Dermis microvascular lymphatic vessel endothelial cell (primary cell): ENCODE data around the gene KIF4A. TPM values are rescaled to one million over a fixed set of nuclear protein-coding genes. Genes with fewer than 3 reads are reported as not detected.
A peak's percentile ranks its signal among the peaks of the same experiment; 100 is the strongest.

ENCODE experiments used
- DNase-seq, 2 donors: peaks; one replicate each; pipeline versions ENCODE4 v3.0.0 to v3.0.0-alpha.2; 2010; ENCODE audit warnings: low read depth in 2 of 2
- total RNA-seq: library from RNA; depleted of rRNA; stranded (reverse); fragments of >200 nt; gene quantifications from 2 replicates; pipeline ENCODE4 v1.2.1, GENCODE V29; 2014

KIF4A gene
- total RNA-seq, 1 donor from 2014 or later = 9.5 TPM

DNA sequence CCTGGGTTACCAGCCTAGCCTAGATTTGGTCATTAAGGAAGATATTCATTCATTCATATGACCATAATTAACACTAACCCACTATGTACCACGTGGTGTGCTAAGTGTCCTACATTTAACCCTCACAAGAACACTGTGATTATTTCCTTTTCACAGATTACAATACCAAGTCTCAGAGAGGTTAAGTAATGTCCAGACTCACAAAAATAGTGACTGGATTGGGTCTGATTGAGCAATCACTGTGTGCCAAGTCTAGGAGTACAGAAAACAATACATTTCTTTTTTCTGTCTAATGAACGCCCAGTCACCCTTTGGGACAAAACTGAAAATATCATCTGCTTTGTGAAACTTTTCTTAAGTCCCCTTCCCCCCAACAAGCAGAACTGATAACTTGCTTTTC, 147.1 kb downstream of the KIF4A start:
- DNase-seq = no peak

DNA sequence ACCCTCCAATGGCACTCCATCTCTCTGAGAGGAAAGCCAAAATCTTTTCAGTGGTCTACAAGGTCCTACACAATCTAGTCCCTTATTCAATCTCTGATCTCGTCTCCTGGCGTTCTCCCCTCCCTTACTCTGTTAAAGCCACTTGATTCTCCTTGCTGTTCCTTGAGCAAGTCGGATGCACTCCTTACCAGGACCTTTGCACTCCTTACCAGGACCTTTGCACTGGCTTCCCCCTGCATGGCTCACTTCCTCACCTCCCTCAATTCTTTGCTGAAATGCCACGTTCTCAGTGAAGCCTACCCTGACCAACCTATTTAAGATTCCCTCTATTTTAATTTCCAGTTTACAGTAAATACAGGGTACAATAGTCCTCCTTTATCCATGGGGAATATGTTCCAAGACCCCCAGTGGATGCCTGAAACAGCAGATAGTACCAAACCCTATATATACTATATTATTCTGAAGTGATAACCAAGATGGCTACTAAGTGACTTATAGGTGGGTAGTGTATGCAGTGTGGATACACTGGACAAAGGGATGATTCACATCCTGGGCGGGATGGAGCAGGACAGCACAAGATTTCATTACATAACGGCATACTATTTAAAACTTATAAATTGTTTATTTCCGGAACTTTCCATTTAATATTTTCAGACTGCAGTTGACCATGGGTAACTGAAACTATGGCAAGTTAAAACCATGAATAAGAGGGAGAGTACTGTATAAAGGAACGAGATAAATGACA, 148.2 kb downstream of the KIF4A start:
- no peak for DNase-seq

DNA sequence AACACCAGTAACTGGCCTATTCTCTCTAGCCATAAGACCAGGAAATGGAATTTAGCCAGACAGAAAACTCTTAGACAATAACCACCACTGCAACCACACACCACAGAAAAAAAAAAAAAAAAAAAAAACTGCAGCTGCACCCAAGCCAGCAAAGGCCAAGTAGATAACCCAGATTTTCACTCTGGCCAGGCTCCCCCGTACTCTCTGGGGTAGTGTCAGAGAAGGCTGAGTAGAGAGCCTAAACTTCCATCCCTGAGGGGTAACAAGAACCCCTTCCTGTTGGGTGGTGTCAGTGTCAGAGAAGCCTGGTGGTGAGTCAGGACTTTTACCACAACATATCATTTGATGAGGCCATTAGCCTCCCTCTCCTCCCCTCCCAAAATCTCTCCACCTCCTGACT, 149.1 kb downstream of the KIF4A start:
- DNase-seq = no peak

- DNase-seq = no peak
These were observed 152.3 kb downstream of the KIF4A start for GRCh38 chrX:70442224-70442623.

GRCh38 chrX:70444326-70444945, 154.5 kb downstream of the KIF4A start, which contains the start of gene DLG3:
Gene DLG3 (plus strand): TSS chrX:70444835. CDS start chrX:70445202, 367 bp downstream.
- no peak for DNase-seq

DNA sequence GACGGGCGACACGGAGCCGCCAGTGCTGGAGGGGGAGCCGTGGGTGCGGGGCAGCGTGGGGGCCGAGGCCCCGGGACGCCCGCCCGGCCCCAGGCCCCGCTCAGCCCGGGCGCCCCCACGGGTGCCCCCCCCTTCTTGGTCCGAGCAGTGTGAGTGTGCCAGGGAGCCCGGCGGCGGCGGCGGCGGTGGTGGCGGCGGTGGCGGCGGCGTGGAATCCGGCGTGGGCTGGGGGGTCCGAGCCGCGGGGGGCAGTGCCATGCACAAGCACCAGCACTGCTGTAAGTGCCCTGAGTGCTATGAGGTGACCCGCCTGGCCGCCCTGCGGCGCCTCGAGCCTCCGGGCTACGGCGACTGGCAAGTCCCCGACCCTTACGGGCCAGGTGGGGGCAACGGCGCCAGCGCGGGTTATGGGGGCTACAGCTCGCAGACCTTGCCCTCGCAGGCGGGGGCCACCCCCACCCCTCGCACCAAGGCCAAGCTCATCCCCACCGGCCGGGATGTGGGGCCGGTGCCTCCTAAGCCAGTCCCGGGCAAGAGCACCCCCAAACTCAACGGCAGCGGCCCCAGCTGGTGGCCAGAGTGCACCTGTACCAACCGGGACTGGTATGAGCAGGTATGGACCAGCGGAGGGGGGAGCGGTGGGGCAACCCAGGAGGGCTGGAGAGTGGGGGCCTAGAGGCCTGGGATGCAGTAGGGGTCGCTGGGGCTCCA, 155.2 kb downstream of the KIF4A start:
- no peak for DNase-seq

- DNase-seq = no peak
These were observed 156.0 kb downstream of the KIF4A start for GRCh38 chrX:70445951-70446350.

DNA sequence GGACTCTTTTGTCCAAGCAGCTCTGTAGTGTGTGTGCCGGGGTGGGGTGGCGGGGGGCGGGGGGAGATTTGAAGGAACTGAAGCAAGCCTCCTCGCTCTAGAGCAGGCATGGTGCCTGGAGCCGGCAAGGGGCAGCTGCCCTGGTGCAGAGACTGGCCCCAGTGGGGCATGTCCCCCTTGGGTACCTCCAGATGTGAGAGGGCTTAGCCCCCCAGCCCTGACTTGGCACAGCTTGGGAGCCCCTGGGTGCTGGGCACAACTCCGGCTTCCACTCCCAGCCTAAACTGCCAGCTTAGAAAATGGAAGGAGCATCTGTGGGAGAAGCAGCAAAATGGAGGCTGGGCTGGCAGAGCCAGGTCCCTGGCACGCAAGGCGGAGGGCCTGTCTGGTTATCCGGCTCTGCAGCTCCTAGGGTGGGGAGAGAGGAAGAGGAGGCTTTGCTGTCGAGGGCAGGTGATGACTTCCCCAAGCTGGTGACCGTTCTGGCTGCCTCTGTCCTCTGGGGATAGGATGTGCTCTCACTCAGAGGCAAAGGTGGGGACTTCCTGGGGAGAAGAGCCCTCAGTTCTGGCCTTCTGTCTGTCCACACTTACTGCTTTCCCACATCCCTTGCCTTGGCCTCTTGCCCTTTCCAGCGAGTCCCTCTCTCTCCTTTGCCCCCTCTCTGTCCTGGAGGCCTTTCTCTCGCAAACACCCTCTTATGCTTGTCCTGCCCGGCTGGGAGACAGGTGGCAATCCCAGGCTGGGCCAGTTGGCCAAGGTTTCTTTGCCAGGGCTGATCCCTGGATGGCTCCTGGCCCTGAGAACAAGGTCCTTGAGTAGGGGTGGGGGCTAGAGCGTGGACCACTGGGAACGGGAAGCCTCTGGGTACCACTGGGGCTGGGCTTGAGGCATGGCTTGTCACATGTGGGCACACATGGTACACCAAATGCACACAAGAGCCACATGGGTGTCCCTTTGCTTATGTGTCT, 156.8 kb downstream of the KIF4A start:
- DNase-seq = no peak

DNA sequence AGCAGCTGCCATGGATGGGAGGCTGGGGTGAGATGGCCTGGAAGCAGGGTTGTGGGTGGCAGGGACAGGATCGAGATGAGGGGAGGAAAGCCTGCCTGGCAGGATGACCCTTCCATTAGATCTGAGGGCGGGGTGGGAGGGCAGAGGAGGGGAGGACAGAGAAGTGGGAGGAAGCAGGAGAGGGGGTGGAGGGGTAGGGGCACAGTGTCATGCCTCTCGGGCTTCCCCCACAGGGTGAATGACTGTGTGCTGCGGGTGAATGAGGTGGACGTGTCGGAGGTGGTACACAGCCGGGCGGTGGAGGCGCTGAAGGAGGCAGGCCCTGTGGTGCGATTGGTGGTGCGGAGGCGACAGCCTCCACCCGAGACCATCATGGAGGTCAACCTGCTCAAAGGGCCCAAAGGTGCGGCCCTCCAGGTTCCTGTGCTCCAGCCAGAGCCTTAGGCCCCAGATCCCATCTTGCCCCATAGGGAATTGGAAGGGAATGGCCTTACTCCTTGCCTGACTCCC, 159.6 kb downstream of the KIF4A start:
- DNase-seq = no peak

- peak in 1 of 2 donors; percentile 33 for DNase-seq
These were observed 162.3 kb downstream of the KIF4A start for GRCh38 chrX:70452143-70452733.

DNA sequence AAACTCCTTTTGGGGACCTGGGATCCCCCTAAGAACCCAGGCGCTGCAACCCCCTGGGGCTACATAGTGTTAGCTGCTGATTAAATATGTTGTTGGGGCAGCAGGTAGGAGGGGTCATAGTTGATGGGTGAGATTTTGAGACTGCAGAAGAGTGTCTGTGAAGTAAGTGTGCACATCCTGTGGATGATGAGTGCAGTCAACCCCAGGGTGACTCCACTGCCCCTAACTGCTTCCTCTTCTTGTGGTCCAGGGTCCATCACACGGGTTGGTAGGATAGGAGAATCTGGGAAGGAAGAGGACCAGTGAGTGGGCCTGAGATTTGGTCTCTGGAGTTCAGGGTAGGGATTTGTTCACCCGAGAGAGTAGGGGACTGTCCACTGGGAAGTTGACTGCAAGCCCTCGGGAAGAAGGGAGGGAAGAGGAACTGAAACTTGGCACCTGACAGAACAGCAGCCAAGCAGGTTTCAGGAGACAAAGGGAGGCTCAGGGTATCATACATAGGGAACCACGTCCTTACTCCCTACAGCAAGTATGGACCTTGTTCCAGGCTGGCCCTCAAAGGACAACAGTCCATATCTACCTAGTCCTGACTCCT, 163.2 kb downstream of the KIF4A start:
- no peak for DNase-seq

DNA sequence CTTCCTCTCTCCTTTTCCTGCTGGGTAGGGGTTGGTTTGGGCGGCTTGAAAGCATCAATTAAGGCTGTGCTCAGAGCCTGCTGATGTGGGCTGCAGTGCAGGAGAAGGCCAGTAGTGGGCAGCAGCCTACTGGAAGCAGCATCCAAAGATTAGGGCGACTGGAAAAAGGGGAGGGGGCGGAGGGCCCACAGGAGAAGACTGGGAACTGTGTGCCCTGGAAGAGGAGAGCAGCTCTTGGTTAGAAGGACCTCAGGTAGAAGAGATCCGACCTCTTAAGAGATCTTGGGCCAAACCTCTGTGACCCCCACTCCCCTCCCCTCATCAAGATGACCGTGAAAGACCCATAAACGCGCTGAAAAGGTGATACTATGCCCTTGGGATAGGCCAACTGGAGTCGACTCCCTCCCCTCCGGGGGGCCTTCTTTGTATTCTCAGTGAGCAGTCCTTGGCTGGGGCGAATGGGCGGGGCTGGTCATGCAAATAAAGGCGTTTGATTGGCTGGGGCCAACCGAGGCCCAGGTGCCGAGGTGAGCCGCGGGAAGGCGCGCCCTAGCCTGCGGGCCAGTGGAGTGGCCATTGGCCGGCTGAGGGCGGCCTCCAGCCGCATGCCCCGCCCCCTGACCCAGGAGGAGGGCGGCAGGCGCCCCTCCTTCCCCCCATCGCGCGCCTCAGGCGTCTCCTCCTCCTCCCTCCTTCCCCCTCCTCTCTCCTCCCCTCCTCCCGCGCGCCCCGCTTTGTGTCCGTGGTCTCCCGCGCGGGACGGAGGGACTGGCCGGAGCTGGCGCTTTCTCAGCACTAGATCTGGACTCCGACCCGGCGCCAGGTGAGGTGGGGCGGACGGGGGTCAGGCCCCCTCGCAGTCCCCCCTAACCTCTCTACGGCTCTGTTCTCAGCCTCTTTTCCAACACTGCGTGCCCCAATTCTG, 164.8 kb downstream of the KIF4A start:
- DNase-seq = peak in 1 of 2 donors; percentile 41

DNA sequence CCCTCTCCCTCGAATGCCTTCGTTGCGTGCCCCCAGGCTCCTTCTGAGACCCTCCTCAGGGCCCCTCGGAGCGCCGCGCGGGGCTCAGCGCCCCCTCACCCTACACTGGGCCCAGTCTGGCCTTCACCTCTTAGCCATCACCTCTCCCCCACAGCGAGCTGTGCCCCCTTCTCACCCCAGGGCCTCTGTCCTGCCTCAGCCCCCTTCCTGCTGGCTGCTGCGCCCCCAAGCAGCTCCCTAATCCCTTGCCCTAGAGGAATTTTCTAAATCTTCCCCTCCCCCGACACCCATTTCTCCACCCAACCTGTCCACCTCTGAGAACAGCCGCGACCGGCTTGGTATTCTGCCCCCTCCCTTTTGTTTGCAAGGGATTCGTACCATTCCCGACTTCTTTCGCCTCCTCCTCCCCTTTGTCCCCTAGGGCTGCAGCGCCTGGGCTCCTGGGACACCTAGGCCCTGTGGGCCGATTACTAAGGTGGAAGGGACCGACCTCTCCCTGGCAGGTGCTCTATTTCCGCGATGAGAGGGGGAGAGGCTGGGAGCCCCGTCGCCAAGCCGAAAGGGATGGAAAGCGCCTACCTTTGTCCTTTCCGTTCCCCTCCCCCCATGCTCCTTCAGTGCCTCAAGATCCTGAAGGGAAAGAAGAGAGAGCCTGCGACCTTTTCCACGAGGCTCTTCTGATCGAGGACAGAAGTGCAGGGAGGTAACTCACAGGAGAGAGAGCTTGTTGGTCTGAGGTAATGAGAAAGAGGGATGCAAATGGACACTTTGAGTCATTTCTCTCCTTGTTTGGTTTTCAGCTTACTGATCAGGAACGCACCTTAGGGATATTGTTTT, 165.7 kb downstream of the KIF4A start:
- no peak for DNase-seq

GRCh38 chrX:70456256-70456655, 166.4 kb downstream of the KIF4A start:
- no peak for DNase-seq

DNA sequence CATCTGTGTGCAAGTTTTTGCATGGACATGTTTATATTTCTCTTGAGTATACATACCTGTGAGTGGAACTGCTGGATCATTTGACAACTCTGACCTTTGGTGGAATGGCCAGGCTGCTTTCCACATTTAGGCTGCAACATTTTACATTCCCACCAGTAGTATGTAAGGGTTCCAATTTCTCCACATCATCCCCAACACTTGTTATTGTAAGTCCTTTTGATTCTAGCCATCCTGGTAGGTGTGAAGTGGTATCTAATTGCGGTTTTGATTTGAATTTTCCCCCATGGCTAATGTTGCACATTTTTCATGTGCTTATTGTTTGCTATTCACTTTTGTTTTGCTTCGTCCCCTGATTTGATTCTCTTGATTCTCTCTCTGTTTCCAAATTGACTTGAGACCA, 171.1 kb downstream of the KIF4A start:
- no peak for DNase-seq

- no peak for DNase-seq
These were observed 174.1 kb downstream of the KIF4A start for GRCh38 chrX:70464051-70464450.

DNA sequence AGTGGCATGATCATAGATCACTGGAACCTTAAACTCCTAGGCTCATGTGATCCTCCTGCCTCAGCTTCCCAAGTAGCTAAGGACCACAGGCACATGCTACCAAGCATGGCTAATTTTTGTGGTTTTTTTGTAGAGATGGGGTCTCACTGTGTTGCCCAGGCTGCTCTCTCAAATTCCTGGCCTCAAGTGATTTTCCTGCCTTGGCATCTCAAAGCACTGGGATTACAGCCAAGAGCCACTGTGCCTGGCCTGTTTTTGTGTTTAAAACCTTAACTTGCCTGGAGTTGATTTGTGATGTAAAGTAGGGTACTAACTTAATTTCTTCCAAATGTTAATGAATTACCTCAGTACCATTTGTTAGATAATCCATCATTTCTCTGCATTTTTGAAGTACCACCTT, 177.1 kb downstream of the KIF4A start:
- no peak for DNase-seq

- DNase-seq = no peak
These were observed 178.8 kb downstream of the KIF4A start for GRCh38 chrX:70468709-70469108.
